Measurements from ENCODE around the gene NCBP3.

- TF ChIP-seq POLR2AphosphoS5 (IDR thresholded peaks at IDR 0.05) (no peak), CTCF (IDR thresholded peaks at IDR 0.05) (no peak), POLR2A (IDR thresholded peaks at IDR 0.05) (no peak), EP300 (IDR thresholded peaks at IDR 0.05) (no peak)
Observed at GRCh38 chr17:3852561-3852960, 6.5 kb upstream of the NCBP3 start.

All from gastroesophageal sphincter (tissue), 3 donors.